NCI-H146 treated with DMSO at 0.1 percent for 48 hours (cell line): ENCODE measurements around the gene NOX5.
"Not testable (repeated sequence)": the region's sequence is repeated elsewhere in the genome, so short reads cannot be mapped to it uniquely, and the experiment has no call there.

Source experiments
- DNase-seq: peaks from one replicate; lab custom pipeline; 2025; ENCODE audit not compliant: unreplicated experiment; lab: John Stamatoyannopoulos, UW

NOX5 gene

DNA sequence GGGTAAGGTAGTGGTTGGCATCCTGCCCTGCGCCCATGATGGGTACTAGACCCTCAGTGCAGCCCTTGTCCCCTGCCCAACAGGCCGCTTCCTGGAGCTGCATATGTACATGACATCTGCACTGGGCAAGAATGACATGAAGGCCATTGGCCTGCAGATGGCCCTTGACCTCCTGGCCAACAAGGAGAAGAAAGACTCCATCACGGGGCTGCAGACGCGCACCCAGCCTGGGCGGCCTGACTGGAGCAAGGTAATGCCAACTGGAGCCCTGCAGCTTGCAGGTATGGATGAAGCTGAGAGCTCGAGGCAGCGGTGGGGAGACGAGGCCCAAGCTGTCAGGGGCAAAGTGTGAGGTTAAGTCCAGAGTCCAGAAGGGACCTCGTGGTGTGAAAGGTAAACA lies 40.8 kb downstream of the NOX5 start:
- no peak for DNase-seq

DNA sequence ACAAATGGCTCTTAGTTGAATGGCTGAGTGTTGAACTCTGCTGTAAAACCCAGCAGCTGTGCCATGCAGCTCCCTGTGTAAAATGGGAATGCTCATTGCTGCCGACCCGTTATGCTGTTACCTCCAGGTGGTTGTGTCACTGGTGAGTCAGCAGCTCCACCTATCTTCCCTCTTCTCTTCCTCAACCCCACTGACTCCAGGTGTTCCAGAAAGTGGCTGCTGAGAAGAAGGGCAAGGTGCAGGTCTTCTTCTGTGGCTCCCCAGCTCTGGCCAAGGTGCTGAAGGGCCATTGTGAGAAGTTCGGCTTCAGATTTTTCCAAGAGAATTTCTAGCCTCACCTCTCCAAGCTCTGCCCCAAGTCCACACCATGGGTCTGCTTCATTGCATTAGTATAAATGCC lies 41.9 kb downstream of the NOX5 start:
- no peak for DNase-seq

DNA sequence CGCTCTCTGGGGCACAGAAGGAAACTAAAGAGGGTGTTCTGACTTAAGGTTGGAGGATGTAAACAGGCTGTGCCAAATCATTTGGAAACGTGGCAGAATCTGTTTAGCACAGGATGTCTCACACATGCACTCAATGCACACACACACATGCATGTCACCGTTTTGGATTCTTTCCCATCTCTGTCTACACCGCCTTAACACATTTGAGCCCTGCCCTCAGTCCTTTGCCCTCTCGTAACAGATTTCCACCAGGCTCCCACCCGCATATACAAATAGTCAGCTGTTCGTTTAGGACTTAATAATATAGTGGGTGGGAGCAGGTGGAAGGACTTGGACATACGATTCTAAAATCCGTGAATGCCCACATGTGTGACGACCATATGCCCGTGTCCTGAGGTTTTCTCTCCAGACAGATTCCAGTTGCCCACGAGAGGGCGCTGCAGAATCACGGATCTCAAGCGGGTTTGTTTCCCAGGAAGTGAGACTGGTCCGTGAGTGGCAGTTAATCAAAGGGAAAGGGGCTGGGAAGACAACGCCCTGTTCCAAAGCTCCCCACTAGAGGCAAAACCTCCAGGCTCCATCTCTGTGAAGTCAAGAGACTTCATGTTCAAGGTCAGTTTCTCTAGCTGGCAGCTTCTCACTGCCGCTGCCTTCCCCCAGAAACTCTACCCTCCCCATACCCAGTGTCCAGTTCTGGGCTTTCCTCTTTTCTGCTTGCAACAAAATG lies 44.5 kb downstream of the NOX5 start:
- peak; percentile 73 for DNase-seq

DNA sequence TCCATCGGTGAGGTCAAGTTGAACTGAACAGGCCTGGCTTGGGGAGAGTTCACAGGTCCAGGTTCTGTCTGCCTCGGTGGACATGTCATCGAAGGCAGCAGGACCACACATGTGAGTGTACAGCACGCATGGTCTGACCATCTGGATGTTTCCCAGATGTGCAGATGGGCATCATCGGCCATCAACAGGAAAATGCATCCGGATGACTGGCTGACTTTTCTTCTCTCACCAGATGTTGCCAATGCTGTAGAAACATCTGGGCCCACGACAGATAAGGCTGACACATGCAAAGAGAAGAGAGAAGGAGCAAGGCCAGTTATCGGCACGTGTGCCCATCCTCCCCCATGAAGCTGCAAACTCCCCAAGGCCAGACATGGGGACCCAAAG lies 45.1 kb downstream of the NOX5 start:
- DNase-seq: no peak

DNA sequence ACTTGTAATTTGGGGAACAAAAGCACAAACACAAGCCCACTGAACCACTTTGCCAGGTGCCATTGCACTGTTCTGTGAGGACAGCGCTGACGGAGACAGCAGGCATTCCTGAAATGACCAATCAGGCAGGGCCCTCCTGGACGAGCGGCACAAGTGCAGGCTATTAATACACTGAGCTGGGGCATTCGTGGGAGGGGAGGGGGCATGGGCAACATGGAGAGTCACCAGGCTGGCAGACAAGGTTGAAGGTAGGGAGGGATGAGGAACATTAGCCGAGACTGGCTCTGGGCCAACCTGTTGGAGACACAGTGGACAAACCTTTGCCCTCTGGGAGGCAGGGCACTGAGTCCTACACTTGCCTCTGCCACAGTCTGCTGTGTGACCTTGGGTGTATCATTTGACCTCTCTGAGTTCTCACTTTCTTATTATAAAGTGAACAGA lies 45.6 kb downstream of the NOX5 start:
- peak; percentile 35 for DNase-seq

DNA sequence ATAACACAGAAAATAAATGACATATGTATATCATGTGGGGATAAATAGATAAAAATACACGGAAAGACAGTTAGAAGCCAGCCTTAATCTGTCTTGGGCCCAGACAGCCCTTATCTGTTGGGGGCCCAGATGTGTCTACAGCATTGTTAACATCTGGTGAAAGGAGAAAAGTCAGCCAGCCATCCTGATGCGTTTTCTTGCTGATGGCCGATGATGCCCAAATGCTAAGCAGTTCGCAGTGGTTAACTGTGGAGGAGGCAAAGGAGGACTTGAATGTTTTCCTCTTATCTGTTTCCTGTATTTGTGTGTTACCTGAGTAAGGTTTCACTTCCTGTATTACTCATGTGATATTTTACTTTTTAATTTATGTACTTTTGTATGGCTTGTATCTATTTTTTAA lies 46.2 kb downstream of the NOX5 start:
- DNase-seq: no peak

DNA sequence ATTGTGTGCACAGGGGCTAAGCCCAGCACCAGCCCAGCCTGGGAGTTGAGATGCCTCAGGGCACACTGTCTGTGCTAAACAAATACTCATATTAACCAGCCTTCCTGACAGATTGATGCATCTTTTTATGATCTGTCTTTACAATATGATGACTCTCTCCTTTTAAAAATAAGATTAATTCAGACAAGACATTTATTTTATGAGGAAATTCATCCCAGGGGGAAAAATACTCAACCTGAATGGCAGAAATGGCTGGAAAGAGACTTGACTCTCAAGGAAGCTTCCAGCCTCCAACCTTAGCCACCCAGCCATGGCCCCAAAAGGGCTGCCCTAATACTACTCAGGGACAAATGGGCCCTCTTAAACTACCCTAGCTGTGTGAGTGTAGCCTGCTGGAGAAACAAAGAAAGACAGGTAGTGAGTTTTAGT lies 46.9 kb downstream of the NOX5 start:
- no peak for DNase-seq

DNA sequence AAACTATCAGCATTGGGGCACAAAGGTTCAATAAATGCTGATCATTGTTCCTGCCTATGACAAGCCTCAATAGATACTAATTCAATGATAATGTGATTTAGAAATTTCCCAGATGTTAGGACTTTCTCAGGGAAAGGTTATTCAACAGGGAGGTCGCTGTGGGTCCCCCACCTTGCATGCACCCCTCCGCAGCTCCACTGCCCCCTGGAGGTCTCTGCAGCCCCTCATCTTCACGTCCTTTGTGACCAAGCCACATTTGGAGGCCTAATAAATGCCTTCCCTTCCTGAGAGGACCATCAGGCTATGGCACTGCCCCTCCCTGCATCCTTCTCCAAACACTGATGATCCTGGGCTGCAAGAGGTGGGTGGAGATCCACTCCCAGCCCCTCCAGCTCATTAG lies 50.2 kb downstream of the NOX5 start:
- no peak for DNase-seq

DNA sequence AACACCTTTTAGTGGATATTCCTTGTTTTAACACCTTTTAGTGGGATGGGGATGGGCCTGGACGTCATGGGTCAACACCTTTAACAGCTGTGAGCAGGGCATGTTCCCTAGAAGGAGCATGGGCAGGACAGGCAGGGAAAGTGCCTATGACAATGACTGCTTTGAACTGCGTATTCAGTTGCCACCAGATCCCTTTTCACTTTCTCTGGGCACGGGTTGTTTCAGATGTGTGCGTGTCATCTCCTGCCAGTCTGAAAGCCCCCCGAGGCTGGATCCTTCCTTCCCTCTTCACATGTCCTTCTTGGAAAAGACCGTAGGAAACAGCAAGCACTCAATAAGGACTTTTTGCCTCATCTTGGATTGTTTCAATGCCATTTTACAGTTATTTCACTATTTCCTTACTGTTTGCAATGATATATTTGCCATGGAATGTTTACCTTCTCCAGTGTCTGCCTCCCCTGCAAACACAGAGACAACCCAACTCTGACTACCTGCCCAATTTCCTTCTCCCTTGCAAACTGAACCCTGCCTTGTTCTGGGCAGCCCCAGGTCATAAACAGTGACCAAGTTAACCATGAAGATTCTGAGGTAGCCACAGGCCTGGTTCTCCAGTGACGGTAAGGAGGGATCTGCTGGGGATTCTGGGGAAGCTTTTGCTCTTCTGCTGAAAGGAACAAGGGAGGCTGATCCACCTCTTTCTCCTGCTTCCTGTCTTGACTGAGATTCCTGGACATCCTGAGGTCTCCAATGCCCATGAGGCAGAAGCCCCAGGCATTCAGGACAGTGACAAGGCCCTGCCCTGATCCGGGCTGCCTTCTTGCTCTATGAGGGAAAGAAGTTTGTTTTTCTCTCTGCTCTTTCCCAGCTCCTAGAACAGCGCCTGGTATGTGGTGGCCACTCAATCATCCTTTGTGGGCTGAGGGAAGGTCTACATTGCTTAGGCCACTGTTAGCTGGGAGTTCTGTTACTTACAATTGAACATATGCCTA lies 51.8 kb downstream of the NOX5 start:
- no peak for DNase-seq

DNA sequence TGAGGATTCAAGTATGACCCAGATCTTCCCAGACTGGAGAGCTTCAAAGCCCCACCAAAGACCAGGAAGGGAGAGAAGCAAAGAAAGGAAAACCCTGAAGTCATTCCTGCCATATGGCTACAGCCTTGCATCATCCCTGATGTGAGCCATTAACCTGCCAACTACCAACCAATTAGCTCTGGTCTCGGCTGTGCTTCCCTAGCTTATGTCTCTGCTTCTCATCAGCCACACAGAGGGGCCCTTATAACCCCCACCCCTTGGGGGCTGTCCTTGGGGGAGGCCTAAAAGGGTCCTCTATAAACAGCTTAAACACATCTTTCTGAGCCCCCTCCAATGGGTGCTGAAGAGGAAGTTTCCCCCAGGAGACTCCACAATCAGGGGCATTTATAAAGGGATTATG lies 52.8 kb downstream of the NOX5 start:
- no peak for DNase-seq

DNA sequence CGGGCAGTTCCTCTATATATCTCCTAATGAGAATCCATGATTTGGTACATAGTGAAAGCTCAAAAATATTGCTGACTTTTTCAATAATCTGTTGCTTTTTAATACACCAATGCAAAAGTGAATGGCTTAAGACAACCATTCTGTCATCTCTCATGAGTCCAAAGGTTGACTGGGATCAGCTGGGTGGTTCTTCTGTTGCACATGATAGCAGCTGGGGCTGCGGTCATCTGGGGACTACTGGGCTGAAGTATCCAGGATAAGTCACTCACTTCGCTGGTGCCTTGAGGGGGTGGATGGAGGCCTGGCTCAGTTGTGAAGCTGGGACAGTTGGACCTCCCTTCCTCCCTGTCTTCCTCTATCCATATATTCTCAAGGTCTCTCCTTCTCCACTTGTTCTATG lies 53.7 kb downstream of the NOX5 start:
- no peak for DNase-seq

DNA sequence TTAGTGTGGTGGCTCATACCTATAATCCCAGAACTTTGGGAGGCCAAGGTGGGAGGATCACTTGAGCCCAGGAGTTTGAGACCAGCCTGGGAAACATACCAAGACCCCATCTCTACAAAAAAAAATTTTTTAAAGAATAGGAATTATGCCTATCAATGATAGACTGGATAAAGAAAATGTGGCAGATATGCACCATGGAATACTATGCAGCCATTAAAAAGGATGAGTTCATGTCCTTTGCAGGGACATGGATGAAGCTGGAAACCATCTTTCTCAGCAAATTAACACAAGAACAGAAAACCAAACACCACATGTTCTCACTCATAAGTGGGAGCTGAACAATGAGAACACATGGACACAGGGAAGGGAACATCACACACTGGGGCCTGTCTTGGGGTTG lies 54.8 kb downstream of the NOX5 start:
- not testable (repeated sequence) for DNase-seq

DNA sequence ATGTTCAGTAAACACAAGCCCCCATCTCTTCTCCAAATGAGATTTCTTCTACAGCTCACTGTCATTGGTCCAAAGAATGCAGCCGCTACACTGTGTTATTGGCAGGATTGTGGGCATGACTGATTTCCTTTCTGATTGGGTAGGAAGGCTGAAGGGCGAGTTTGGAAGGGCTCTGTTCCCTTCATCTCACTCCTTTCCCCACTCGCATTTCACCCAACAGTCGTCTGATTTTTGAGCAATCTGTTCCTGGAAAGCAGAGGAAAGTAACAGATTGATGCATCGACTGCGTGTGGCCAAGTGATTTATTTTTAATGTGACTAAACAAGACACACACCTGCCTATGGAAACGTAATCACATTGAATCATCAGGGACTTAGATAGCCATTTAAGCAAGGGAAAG lies 55.5 kb downstream of the NOX5 start:
- DNase-seq: no peak

DNA sequence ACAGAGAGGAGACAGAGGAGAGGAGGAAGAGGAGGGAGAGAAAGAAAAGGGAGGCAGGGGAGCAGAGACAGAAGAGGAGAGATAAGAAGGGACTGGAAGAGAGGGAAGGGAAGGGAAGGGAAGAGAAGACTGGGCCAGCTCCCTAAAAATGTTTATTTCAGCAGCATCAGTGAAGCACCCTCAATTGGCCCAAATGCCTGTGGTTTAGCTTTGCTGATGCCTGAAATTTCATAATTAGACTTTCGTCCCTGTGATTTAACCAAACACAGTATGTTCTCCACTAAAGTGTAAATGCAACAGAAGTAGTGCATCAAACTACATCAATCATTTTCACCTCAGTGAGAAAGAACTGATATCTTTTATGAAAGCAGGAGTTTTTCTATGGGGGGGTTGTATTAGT lies 55.9 kb downstream of the NOX5 start:
- DNase-seq: no peak

DNA sequence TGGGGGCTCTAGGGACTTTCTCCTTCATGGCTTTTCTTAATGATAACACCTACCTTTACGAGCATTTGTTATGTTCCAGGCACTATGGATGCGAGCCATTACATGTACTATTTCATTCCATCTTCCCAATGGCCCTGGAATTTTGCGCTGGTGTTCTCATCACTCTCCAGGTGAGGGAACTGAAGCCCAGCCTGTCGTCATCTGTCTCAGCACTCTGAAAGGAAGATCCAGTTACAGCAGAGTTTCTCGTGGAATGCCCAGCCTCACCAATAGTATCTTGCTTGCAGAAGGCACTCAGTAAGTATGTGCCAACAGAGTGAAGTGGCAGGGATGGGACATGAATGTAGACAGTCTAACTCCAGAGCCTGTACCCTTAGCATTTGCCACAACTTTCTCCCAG lies 56.8 kb downstream of the NOX5 start:
- no peak for DNase-seq

DNA sequence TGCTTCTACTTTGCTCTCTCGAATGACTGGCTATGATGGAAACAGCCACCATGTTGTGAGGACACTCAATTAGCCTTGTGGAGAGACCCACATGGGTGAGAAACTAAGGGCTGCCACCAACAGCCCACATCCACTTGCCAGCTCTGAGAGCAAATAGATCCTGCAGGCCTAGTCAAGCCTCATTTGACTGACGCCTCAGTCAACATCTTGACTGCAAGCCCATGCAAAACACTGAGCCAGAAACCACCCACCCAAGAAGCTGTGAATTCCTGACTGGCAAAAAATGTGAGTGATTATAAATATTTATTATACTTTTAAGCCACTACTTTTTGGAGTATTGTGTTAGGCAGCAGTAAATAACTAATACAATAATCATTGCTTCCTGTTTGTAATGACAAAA lies 58.4 kb downstream of the NOX5 start:
- DNase-seq: no peak

DNA sequence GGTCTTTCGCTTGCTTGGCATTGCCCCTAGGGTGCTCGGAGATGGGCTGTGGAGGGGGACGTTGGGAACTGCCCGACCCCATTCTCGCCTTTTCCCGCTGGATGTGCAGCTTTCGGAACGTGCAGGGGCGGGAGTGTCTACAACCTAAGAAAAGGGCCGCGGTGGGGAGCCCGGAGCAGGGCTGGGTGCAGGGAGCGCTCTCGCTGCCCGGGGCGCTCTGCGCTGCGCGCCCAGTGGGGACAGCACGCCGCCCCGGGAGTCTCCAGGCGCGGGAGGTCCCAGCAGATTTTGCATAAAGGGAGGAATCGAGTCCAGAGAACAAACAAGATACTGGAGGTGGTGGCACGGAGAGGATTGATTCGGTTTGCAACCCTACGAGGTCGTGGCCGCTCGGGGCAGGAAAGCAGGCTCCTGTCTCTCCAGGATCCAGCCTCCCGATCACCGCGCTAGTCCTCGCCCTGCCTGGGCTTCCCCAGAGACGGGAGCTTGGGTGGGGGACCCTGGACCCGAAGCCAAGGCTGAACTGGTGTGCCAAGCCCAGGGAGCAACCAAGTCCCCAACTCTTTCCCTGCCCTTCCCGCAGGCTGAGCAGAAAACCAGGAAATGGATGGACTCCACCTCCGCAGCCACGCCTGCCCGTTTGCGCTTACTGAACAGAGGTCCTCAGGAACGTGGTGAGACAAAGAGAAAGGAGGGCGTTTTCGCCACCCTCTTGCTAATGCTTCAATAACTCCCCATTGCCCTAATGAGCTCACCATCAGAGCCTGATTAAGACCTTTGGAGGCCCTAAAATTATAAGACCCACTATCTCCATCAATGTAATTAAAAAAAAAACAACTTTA lies 59.7 kb downstream of the NOX5 start:
- peak; percentile 64 for DNase-seq

DNA sequence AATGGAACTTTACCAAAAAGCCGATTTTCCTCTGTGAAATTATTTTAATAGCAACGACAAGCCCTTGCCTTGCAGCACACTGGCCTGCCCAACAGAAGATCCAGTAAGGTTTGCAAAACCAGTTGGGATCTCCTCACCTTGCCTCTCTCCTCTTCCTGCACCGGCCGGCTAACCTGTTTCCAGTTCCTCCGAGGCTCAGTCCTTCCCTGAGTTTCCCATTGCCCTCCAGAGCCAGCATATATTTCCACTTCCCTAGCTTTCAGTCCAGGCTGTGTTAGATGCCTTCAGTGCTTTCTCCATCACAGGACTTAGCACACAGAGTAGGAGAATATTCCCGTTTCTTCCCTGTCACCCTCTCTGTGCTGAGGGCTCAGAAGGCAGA lies 60.3 kb downstream of the NOX5 start:
- DNase-seq: peak; percentile 30

DNA sequence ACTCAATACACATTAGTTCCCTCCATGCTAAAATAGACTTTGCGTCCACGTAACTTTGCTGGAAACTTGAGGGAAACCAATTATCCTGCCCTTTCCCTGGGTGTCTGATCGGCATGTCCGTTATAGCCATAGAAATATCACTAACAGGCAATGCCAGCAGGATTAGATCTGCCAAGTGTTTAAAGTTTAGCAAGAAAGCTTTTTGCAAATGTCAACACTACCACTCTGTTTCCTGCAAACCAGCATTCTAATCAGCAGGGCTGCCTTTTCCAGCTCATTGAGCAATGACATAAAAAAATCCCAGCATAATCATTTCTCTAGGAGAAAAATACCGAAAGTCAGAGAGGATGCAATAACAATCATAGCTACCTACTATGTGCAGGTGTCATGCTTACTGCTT lies 60.9 kb downstream of the NOX5 start:
- no peak for DNase-seq

DNA sequence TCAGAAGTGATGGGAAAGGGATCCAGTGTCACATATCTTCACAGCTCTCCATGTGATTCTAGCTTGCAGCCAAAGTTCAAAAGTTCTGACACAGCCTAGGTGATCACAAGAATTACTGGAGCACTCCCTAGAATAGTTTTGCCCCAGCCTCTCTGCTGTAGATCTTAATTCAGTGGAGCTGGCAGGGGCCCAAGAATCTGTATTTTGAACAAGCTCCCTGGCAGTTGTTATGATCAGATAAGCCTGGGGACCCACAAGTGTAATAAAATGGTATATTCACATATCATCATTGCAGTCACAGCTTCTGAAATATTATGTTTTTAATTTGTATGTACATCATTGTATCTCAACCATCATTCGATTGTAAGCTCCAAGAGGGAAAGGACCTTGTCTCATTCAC lies 62.3 kb downstream of the NOX5 start:
- DNase-seq: no peak

DNA sequence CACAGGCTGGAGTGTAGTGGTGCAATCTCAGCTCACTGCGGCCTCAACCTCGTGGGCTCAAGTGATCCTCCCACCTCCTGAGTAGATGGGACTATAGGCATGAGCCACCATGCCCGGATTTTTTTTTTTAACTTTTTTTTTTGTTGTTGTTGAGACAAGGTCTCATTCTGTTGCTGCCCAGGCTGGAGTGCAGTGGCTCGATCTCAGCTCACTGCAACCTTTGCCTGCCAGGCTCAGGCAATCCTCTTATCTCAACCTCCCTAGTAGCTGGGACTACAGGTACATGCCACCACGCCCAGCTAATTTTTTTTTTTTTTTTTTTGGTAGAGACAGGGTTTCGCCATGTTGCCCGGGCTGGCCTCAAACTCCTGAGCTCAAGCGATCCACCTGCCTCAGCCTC lies 64.1 kb downstream of the NOX5 start:
- DNase-seq: no peak
